ENCODE data around the gene CFAP20DC.

DNA sequence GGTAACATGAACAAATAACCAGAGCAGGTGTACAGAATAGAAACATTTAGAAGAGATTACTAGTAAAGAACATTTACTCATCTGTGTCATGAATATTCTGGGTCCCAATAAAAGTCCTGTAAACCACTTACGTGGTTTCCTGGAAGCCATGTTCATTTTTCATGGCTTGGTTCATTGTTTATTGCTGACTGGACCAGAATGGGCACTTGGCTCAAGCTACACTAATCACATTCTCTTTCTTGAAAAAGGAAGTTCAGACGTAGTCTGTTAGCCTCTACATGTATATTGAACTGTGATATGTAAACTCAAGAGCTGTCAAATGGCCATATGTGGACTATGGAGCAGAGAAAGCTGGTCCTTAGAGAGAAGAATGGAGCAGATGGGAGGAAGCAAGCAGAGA, 244.9 kb downstream of the CFAP20DC start:
- TF ChIP-seq, protein P1, sequence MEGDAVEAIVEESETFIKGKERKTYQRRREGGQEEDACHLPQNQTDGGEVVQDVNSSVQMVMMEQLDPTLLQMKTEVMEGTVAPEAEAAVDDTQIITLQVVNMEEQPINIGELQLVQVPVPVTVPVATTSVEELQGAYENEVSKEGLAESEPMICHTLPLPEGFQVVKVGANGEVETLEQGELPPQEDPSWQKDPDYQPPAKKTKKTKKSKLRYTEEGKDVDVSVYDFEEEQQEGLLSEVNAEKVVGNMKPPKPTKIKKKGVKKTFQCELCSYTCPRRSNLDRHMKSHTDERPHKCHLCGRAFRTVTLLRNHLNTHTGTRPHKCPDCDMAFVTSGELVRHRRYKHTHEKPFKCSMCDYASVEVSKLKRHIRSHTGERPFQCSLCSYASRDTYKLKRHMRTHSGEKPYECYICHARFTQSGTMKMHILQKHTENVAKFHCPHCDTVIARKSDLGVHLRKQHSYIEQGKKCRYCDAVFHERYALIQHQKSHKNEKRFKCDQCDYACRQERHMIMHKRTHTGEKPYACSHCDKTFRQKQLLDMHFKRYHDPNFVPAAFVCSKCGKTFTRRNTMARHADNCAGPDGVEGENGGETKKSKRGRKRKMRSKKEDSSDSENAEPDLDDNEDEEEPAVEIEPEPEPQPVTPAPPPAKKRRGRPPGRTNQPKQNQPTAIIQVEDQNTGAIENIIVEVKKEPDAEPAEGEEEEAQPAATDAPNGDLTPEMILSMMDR (IDR thresholded peaks at IDR 0.05), result no peak
- no peak for TF ChIP-seq POLR2A (IDR thresholded peaks at IDR 0.05)
